Vagina (tissue), 2 donors: ENCODE measurements around the gene CNGB1.

Source experiments
- POLR2A ChIP-seq, 2 donors: fragments of 450-650 bp; IDR thresholded peaks; one replicate each; pipeline ENCODE4 v1.6.1; 2017; ENCODE audit warnings: antibody characterized with exemption in 2 of 2, mild to moderate bottlenecking in 2 of 2, moderate library complexity in 2 of 2
- POLR2AphosphoS5 ChIP-seq, 2 donors: sonication (generic); formaldehyde crosslinking; IDR thresholded peaks; one replicate each; pipeline ENCODE4 v1.9.0; 2017; ENCODE audit warnings: antibody characterized with exemption in 2 of 2, mild to moderate bottlenecking in 2 of 2, low read depth in 1 of 2; ENCODE audit not compliant: insufficient read depth in 1 of 2
- TF ChIP-seq, protein P1 (sequence below), 3 experiments: fragments of 450-650 bp in 2 of 3; fragments of 200-600 bp in 1 of 3; sonication (generic) in 1 of 3; IDR thresholded peaks; one replicate each; pipeline ENCODE4 v1.5.1; 2017 to 2019; ENCODE audit warnings: antibody characterized with exemption in 3 of 3, mild to moderate bottlenecking in 2 of 3, moderate library complexity in 2 of 3

DNA sequence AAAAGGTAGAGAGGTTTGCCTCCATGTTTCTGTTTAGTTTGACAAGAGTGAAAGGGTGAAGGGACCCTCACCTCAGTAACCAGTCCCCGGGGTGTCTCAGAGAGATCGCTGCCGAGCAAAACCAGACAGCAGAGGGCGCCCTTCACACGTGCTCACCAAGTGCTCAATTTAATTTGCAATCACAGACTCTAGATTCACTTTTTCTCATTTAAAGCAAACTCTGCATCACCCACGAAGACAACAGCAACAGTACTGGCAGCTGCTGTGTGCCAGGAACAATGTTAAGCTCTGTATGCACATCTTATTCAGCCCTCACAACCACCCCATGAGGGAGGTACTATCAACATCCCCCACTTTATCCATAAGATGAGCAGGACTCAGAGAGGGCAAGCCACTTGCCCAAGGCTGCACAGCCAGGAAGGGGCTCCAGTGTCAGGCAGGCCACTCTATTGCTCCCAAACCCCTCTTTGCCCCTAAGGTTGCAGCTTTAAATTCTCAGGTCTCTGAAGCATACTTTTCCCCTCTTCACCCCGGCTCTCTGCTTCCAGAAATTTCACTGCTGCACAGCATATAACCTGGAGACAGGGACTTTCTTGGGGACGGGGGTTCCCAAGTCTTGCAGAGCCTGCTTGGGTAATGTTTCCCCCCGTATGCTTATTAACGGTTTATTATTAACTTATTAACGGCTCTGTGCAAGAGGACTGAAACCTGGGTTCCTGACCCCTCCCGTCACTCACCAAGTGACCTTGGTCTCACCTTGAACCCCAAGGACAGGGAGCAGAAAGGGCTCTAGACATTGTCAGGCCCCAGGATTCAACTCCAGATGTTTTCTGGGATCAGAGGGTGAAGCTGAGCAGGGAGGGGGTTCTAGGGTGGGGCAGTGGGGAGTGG is 70.9 kb downstream of the CNGB1 start:
- no peak for TF ChIP-seq POLR2A (IDR thresholded peaks at IDR 0.05)
- TF ChIP-seq, protein P1, sequence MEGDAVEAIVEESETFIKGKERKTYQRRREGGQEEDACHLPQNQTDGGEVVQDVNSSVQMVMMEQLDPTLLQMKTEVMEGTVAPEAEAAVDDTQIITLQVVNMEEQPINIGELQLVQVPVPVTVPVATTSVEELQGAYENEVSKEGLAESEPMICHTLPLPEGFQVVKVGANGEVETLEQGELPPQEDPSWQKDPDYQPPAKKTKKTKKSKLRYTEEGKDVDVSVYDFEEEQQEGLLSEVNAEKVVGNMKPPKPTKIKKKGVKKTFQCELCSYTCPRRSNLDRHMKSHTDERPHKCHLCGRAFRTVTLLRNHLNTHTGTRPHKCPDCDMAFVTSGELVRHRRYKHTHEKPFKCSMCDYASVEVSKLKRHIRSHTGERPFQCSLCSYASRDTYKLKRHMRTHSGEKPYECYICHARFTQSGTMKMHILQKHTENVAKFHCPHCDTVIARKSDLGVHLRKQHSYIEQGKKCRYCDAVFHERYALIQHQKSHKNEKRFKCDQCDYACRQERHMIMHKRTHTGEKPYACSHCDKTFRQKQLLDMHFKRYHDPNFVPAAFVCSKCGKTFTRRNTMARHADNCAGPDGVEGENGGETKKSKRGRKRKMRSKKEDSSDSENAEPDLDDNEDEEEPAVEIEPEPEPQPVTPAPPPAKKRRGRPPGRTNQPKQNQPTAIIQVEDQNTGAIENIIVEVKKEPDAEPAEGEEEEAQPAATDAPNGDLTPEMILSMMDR (IDR thresholded peaks at IDR 0.05), result peak; percentile 66 to 77 (median 75)
- TF ChIP-seq POLR2AphosphoS5 (IDR thresholded peaks at IDR 0.05; ENCODE audit: insufficient read depth in 1 of 2, low read depth in 1 of 2), result no peak
